Choroid plexus epithelial cell (primary cell): ENCODE data around the gene ITPR1.
"Not testable (repeated sequence)": the region's sequence is repeated elsewhere in the genome, so short reads cannot be mapped to it uniquely, and the experiment has no call there.

Experiments used
- DNase-seq: peaks from one replicate; pipeline ENCODE4 v3.0.0-alpha.2; 2010; ENCODE audit warnings: low read depth
- H3K4me3 ChIP-seq: 2 replicates; pipeline ENCODE4 v1.5.1; 2011; ENCODE audit warnings: low read depth, mild to moderate bottlenecking, control low read depth, low read length, moderate library complexity
- TF ChIP-seq, protein P1 (sequence below): conservative IDR thresholded peaks from 2 replicates; pipeline ENCODE4 v1.5.1; 2011; ENCODE audit warnings: low read depth, mild to moderate bottlenecking, control low read depth, inconsistent platforms, low read length, moderate library complexity

ITPR1 gene

DNA sequence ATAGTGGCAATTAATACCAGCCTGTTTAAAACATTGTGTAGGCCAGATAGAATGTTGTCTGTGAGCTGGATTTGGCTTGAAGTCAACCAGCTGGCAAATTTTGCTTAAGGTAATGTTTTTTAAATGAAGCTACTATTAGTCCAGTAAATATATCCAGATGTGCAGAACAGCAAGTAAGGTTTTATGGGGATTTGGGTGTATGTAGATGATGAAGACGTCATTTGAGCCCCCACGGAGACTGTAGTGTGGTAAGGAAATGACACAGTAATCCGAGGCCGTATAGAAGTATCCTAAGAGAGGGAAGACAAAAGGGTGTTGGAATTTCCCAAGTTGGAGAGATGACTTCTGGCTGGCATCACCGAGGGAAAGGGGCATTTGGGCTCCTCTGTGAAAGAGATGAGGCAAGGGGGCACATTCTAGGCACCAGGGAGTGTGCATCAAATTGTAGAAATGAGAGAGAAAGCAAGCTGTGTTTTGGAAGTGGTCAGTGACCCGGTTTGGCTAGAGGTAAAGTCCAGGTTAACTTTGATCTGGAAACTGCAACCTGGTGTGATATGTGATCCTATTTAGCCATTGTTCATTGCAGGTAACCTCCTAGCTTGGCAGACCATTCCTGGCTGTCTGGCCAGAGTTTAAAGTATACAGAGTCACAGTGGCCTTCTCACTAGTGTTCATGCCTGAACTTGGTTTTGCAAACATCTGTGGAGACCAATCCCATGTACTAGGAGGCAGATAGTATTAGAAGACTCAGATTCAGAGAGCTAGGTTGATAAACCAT is 104.2 kb downstream of the ITPR1 start:
- TF ChIP-seq, protein P1, sequence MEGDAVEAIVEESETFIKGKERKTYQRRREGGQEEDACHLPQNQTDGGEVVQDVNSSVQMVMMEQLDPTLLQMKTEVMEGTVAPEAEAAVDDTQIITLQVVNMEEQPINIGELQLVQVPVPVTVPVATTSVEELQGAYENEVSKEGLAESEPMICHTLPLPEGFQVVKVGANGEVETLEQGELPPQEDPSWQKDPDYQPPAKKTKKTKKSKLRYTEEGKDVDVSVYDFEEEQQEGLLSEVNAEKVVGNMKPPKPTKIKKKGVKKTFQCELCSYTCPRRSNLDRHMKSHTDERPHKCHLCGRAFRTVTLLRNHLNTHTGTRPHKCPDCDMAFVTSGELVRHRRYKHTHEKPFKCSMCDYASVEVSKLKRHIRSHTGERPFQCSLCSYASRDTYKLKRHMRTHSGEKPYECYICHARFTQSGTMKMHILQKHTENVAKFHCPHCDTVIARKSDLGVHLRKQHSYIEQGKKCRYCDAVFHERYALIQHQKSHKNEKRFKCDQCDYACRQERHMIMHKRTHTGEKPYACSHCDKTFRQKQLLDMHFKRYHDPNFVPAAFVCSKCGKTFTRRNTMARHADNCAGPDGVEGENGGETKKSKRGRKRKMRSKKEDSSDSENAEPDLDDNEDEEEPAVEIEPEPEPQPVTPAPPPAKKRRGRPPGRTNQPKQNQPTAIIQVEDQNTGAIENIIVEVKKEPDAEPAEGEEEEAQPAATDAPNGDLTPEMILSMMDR, result no peak
- H3K4me3 ChIP-seq, result no peak overlapping the region
- no peak for DNase-seq

DNA sequence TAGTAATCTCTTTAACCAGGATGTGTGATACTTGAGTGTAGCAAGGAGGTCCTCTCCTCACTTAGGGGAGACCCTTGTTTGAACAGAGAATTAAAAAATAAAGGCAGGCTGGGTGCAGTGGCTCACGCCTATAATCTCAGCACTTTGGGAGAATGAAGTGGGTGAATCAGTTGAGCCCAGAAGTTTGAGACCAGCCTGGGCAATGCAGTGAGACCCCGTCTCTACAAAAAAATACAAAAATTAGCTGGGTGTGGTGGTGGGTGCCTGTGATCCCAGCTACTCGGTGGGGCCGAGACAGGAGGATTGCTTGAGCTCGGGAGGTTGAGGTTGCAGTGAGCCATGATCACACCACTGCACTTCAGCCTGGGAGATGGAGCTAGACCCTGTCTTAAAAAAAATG is 105.1 kb downstream of the ITPR1 start:
- H3K4me3 ChIP-seq, DNase-seq: not testable (repeated sequence)

DNA sequence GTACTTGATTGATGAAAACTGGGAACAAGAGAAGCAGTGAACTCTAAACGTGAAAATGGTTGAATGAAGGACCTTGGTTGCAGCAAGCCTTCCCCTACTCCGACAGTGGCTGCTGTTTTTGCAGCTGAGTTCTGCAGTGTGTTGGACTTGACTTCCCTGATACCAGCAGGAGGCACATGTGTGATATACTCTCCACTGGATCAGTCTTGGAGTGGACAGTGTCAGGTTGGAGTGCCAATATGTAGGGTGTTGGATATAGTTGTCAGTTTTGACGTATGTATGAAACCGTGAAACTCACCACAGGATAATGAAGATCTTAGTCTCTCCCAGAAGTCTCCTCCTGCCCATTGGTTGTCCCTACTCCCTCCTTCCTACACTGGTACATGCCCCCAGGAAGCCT is 106.5 kb downstream of the ITPR1 start:
- TF ChIP-seq, protein P1, result no peak
- H3K4me3 ChIP-seq, result no peak overlapping the region
- DNase-seq, result no peak

DNA sequence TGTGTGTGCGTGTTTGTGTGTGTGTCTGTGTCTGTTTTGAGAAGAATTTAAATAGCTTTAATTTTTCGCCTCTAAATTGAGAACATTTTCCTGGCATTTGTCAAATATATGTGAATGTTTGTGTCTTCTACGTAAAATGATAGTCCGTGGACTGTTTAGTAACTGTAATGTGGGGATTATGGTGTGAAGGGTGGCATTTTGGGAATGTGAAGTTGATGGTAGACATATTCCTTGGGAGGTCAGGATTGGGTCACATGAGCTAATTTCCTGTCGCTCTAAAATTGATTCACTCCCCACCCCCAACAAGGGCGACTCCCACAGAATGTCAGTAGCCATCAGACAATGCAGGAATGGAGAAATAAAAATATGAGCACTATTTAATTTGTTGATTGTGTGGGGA is 107.3 kb downstream of the ITPR1 start:
- no peak for DNase-seq
- TF ChIP-seq, protein P1, result no peak

DNA sequence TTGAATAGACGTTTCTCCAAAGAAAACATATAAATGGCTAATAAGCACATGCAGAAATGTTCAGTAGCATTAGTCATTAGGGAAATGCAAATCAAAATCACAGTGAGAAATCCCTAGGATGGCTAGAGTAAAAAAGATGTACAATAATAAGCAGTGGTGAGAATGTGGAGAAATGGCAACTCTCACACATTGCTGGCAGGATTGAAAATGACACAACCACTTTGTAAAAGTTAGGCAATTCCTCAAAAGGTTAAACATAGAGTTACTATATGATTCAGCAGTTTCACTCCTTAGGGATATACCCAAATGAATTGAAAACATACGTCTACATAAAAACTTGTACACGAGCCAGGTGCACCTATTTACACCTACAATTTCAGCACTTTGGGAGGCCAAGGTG is 108.7 kb downstream of the ITPR1 start:
- no peak overlapping the region for H3K4me3 ChIP-seq
- DNase-seq, result no peak
- TF ChIP-seq, protein P1, result no peak

More for the DNA sequence above, 107.3 kb downstream of the ITPR1 start:
- H3K4me3 ChIP-seq, result no peak overlapping the region

DNA sequence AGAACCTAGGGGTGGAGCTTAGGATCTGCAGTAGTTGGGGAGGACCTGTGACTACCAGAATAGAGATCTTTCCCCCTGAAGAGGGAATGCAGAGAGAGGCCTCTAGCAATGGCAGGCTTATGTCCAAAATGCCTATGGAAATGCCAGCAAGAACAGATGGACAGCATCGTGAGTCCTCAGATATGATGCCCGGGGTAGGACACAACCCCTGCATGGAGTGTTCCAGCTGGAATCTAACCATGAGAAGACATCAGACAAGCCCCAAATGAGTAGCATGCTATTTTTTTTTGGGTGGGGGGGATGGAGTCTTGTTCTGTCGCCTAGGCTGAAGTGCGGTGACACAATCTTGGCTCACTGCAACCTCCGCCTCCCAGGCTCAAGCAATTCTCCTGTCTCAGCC is 111.5 kb downstream of the ITPR1 start:
- no peak for DNase-seq
- no peak overlapping the region for H3K4me3 ChIP-seq
- TF ChIP-seq, protein P1, result no peak

DNA sequence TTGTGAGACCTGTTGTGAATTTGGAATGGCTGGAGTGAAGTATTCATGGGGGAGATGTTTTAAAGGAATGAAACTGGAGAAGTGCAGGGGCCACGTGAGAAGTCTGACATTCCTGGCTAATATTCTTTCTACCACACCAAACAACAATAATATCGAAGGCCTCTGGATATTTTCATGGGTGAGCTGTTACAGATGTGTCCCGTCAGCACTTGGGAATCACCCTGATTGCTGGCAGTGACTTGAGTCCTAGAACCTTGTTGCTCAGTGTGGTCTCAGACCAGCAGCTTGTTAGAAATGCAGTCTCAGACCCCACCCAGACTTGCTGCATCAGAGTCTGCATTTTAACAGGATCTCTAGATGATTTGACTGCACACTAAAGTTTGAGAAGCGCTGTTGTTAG is 113.8 kb downstream of the ITPR1 start:
- TF ChIP-seq, protein P1, result no peak
- H3K4me3 ChIP-seq, result no peak overlapping the region
- DNase-seq, result no peak
